ENCODE data around the gene COL6A3.
"Not testable (repeated sequence)": the region's sequence is repeated elsewhere in the genome, so short reads cannot be mapped to it uniquely, and the experiment has no call there.

COL6A3 gene

GRCh38 chr2:237359894-237360780 lies 53.8 kb downstream of the COL6A3 start:
- DNase-seq, result no peak
- in situ Hi-C loops (cut with HindIII; ENCODE audit: low pct_ligation_motif_present, low pct_unique_long_range_greater_than_20kb, low sequenced_read_pairs), result no loop called here

DNA sequence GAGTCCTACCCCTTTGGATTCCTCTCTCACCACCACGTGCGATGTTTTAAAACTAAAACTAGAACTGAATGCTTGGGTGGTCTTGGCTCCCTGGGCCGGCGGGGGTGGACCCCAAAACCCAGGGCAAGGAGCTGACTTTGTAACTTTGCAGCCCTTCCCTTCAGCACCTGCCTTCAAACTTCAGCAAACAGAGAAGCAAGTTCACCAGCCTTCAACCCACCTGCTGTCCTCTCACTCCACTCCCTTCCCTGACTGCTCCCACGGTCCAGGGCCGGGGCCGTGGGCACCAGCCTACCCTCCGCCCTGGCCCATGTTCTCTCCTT lies 54.5 kb downstream of the COL6A3 start:
- no peak for DNase-seq
- in situ Hi-C loops (cut with HindIII; ENCODE audit: low pct_ligation_motif_present, low pct_unique_long_range_greater_than_20kb, low sequenced_read_pairs), result no loop called here

DNA sequence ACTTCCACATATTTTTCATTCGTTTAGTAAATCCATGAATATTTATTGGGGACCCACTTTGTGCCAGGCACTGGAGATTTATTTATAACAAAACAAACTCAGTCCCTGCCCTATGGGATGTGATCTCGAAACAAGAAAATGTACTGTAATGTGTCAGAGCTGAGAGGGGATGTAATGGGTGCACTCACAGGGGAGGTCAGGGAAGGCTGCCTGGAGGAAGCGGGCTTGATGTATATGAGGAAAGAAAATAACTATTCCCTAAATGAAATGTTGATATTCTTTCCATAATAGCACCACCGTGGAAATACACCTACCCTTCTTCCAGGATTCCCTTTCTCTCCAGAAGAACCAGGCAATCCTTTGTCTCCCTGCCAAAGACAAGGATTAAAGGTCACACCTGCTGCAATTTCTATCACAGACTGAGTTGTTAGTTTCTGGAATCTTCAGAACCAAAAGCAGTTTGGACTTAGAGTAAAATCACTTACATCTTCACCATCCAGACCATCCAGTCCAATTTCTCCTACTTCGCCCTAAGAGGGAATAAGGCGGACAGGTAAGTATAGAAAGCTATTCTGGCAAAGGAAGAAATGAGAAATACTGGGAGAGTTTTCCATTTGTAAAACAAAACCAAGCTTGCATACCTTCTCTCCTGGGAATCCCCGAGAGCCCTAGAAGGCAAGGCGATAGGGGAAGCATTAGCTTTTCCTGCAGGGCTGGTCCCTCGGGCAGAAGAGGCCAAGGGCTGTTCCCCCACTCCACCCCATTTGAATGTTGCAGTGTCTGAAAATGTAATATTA lies 55.0 kb downstream of the COL6A3 start:
- in situ Hi-C loops (cut with HindIII; ENCODE audit: low pct_ligation_motif_present, low pct_unique_long_range_greater_than_20kb, low sequenced_read_pairs), result no loop called here
- DNase-seq, result no peak

DNA sequence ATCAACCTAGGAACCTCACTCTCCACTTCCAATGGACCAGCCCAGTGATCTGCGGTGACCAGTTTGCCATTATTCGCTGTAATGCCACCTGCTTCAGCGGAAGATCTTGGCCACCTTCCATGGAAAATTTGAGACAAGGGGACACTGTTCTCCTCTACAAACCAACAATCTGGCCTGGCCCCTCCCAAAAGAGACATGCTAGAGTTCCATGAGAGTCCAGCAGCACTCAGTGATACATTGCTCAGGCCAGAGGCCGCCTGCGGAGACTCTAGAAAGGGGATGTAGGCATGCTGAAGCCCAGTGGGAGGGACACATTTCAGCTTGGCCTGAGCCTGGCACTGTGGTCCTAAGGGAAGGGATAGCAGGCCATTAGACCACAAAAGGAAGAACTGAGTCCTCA lies 58.3 kb downstream of the COL6A3 start:
- in situ Hi-C loops (cut with HindIII; ENCODE audit: low pct_ligation_motif_present, low pct_unique_long_range_greater_than_20kb, low sequenced_read_pairs), result no loop called here
- no peak for DNase-seq

DNA sequence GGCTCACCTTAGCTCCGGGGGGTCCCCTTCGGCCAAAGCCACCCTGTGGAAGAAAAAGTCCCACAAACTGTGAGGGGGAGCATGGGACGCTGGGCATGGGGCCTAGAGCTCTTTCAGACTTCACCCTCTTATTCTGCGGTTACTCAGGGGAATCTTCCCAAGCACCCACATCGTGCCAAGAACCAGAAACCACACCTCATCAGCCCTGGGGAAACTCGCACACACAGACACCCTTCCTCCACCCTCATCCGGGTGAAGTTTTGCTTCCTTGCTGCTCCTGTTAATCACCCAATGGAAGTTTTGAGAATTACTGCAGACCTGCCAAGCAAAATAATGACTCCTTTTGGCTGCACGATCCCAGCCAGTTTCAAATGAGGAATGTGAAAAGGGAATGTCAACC lies 59.1 kb downstream of the COL6A3 start:
- in situ Hi-C loops (cut with HindIII; ENCODE audit: low pct_ligation_motif_present, low pct_unique_long_range_greater_than_20kb, low sequenced_read_pairs), result no loop called here
- no peak for DNase-seq

DNA sequence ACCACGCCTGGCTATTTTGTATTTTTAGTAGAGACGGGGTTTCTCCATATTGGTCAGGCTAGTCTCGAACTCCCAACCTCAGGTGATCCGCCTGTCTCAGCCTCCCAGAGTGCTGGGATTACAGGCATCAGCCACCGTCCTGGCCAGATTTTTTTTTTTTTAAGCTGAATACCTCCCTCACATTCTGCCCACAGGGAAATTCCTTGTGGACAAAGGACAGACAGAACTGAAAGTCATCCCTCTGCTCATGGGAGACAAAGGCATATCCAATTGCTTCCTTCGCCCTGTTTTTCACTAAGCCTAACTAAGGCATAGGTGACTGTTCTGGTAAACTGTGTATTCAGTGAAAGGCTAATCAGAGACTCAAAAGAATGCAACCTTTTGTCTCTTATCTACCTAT lies 59.8 kb downstream of the COL6A3 start:
- in situ Hi-C loops (cut with HindIII; ENCODE audit: low pct_ligation_motif_present, low pct_unique_long_range_greater_than_20kb, low sequenced_read_pairs); DNase-seq: not testable (repeated sequence)

GRCh38 chr2:237353215-237353614 lies 60.7 kb downstream of the COL6A3 start:
- in situ Hi-C loops (cut with HindIII; ENCODE audit: low pct_ligation_motif_present, low pct_unique_long_range_greater_than_20kb, low sequenced_read_pairs), result no loop called here
- DNase-seq, result no peak

DNA sequence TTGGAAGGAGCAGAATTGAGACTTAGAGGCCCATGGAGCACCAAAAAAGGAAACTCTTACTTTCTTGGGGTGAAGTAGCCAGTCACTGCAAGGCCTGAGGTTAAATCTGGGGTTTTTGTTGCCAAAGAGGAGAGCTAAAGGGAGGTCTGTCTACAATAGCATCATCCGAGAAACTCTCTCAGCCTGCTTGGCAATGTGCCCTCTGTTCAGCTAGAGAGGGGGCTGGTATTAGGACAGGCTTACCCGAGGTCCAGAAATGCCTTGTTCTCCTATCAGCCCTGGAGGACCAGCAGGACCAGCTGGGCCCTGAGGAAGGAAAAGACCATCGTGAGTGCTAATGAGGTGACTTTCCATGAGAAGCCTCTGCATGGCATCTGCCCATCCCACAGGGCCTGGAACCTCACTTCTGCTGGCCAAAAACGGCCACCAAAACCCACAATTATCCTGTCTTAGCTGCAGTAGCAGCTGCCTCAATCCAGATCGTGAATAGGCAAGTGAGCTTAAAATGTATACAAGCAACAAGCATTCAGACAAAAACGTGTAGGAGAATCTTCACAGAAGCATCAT lies 61.6 kb downstream of the COL6A3 start:
- DNase-seq, result no peak
- in situ Hi-C loops (cut with HindIII; ENCODE audit: low pct_ligation_motif_present, low pct_unique_long_range_greater_than_20kb, low sequenced_read_pairs), result no loop called here

DNA sequence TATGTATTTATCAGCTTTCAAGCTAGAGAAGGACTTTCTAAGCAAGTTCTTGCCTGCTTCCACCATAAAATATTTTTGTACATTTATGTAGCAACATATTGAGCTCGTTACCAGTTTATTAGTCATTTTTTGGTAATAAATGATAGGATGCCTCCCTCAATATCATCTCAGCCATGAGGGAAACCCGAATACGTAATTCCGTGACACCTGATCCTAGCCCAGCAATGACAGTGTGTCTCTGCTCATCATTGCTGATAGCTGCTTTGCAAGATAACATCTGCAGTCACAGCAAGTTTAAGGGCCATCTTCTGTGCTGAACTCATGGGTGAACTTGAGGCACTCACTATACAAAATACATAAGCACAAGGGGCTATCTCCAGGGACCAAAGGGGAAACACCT lies 62.2 kb downstream of the COL6A3 start:
- no peak for DNase-seq
- in situ Hi-C loops (cut with HindIII; ENCODE audit: low pct_ligation_motif_present, low pct_unique_long_range_greater_than_20kb, low sequenced_read_pairs), result no loop called here

GRCh38 chr2:237351046-237351445 lies 62.9 kb downstream of the COL6A3 start:
- in situ Hi-C loops (cut with HindIII; ENCODE audit: low pct_ligation_motif_present, low pct_unique_long_range_greater_than_20kb, low sequenced_read_pairs), result no loop called here
- DNase-seq, result no peak

DNA sequence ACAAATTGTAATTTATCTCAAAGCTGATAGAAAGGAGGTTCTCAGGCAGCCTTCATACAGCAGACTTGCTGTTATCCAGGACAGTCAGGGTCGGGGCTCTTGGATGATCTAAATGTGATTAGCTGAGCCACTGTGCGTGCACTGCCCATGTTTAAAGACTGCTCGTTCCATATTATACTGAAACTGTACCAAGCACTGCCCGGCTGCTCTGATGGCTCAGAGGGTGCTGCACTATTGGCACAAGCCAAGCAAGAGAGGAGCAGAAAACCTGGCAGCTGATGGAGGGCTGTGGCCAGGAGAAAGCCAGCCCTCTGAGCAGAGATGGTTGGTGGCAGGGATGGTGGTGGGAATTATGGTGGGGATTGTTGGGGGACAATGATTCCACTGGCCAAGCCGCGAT lies 63.4 kb downstream of the COL6A3 start:
- in situ Hi-C loops (cut with HindIII; ENCODE audit: low pct_ligation_motif_present, low pct_unique_long_range_greater_than_20kb, low sequenced_read_pairs), result no loop called here
- DNase-seq, result no peak

DNA sequence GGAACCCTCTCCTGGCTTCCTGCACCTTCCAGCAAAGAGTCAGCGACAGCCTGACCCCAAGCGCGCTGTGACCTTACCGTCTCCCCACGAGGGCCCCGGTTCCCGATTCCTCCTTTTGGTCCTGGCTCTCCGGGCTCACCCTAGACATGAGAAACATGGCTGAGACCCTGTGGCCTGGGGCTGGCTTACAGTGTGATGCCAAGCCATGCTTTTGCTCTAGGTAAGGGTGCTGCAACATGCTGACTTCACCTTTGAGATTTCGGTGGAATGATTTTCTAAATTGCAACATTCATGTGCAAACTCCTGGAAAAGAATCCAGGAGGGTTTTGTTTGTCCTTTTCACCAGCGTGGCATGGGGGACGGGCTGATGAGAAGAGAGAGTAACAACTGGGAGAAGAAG lies 63.9 kb downstream of the COL6A3 start:
- in situ Hi-C loops (cut with HindIII; ENCODE audit: low pct_ligation_motif_present, low pct_unique_long_range_greater_than_20kb, low sequenced_read_pairs), result no loop called here
- DNase-seq, result no peak

- in situ Hi-C loops (cut with HindIII; ENCODE audit: low pct_ligation_motif_present, low pct_unique_long_range_greater_than_20kb, low sequenced_read_pairs), result no loop called here
- no peak for DNase-seq
Measured at GRCh38 chr2:237348281-237348865, 65.6 kb downstream of the COL6A3 start.

GRCh38 chr2:237345891-237346640 lies 67.9 kb downstream of the COL6A3 start:
- in situ Hi-C loops (cut with HindIII; ENCODE audit: low pct_ligation_motif_present, low pct_unique_long_range_greater_than_20kb, low sequenced_read_pairs), result no loop called here
- no peak for DNase-seq

- DNase-seq, result no peak
- in situ Hi-C loops (cut with HindIII; ENCODE audit: low pct_ligation_motif_present, low pct_unique_long_range_greater_than_20kb, low sequenced_read_pairs), result no loop called here
Measured at GRCh38 chr2:237345411-237345810, 68.6 kb downstream of the COL6A3 start.

DNA sequence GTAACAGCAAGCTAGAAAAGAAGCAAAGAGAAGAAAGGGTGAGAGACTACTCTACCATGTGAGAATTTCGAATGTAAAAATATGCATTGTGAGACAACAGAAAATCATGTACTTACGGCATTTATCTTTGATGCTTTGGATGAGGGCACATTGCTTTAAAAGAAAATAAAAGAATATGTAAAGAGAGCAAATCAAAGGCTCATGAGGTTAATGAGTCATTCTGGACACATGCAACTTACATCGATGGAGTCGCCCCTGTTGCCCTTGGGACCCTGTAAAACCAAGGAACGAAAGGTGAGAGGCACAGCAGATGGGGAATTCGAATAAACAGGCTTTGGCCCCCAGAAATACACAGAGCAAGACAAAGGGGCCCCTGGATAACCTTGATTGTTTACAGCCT lies 69.0 kb downstream of the COL6A3 start:
- in situ Hi-C loops (cut with HindIII; ENCODE audit: low pct_ligation_motif_present, low pct_unique_long_range_greater_than_20kb, low sequenced_read_pairs), result no loop called here

DNA sequence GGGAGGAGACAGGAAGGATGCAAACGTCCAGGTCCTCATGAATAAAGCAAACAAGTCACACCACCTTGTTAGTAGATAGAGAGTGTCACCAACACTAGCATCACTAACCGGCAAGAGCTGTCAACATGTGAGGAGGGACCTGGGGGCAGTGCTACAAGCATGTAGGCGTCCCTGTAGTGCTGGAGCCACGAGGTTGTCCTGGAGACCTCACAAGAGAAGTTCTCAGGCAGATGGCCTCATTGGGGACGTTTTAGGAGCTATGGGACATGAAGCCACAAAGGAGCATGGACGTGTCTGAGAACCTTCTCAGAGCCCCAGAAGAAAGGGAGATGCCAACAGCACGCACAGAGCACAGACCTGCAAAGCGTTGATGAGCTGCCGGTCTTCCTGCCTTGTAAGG lies 70.0 kb downstream of the COL6A3 start:
- in situ Hi-C loops (cut with HindIII; ENCODE audit: low pct_ligation_motif_present, low pct_unique_long_range_greater_than_20kb, low sequenced_read_pairs), result no loop called here

More for the DNA sequence above, 69.0 kb downstream of the COL6A3 start:
- no peak for DNase-seq

GRCh38 chr2:237341872-237342271 lies 72.1 kb downstream of the COL6A3 start:
- no peak for DNase-seq
- in situ Hi-C loops (cut with HindIII; ENCODE audit: low pct_ligation_motif_present, low pct_unique_long_range_greater_than_20kb, low sequenced_read_pairs), result no loop called here

More for the DNA sequence above, 70.0 kb downstream of the COL6A3 start:
- no peak for DNase-seq

DNA sequence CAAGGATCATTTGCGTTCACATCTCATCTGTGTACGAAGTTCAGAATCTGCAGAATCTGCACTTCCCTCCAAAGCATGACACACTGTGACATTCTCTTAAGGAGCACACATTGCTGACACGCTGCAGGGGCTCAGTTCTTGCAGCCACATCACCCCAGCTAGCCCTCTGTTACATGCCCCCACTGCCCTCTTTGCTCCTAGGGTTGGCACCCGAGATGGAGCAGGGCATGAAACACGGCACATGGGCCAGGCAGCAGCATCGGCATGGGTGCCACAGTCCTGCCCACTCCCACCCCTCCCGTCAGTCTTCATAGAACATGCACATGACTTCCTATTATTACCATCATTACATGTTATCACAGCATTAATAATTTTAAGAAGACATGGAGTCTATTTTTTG lies 76.4 kb downstream of the COL6A3 start:
- in situ Hi-C loops (cut with HindIII; ENCODE audit: low pct_ligation_motif_present, low pct_unique_long_range_greater_than_20kb, low sequenced_read_pairs), result no loop called here
- no peak for DNase-seq
